ENCODE data around the gene PDE4A. TPM values are rescaled to one million over a fixed set of nuclear protein-coding genes. Genes with fewer than 3 reads are reported as not detected.
"Not testable (repeated sequence)": the region's sequence is repeated elsewhere in the genome, so short reads cannot be mapped to it uniquely, and the experiment has no call there.

Gene PDE4A
- 1.0 and 1.1 TPM in 2 replicates for total RNA-seq (2014; rRNA removed; shearing (Covaris generic))

DNA sequence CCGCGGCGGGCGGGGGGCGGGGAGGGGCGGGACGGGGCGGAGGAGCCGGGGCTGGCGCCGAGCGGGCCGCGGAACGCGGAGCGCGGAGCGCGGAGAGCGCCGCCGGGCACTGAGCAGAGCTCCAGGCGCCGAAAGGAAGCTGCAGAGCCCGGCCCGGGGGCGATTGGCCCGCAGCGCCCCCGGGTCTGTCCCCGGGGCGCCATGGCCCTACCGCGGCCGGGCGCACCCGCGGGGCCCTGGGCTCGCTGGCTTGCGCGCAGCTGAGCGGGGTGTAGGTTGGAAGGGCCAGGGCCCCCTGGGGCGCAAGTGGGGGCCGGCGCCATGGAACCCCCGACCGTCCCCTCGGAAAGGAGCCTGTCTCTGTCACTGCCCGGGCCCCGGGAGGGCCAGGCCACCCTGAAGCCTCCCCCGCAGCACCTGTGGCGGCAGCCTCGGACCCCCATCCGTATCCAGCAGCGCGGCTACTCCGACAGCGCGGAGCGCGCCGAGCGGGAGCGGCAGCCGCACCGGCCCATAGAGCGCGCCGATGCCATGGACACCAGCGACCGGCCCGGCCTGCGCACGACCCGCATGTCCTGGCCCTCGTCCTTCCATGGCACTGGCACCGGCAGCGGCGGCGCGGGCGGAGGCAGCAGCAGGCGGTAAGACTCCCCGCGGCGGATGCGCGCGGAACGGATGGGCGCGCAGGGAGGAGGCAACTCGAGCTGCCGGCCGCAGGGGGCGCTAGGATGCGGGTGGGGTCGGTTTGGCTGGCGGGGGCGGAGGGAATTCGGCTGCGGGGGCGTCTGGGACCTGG is at the start of gene PDE4A:
PDE4A (plus strand) TSS at position 95 of the 796 bp plus-strand sequence; CDS start at position 322, 227 bp downstream.
- DNase-seq (ENCODE audit: low spot score): no peak

DNA sequence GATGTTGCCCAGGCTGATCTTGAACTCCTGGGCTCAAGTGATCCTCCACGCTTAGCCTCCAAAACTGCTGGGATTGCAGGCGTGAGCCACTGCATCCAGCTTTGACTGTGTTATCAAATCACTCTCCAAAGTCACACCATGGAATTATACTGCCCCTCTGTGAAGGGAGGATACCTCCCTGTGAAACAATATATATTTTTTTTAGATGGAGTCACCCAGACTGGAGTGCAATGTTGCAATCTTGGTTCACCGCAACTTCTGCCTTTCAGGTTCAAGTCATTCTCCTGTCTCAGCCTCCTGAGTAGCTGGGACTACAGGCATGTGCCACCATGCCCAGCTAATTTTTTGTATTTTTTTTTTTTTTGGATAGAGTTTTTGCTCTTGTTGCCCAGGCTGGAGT is 47.6 kb upstream of the PDE4A start:
- DNase-seq (ENCODE audit: low spot score): no peak

DNA sequence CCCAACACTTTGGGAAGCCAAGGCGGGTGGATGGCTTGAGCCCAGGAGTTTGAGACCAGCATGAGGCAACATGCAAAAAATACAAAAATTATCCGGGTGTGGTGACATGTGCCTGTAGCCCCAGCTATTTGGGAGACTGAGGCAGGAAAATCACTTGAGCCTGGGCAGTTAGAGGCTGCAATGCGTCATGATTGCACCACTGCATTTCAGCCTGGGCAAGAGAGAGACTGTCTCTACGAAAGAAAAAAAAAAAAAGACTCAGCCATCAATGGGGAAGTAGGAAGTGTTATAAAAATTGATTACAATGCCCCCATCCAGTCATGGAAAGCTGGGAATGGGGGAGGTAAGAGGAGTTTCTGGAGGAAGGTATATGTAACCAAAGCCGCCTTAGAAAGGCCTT is 45.4 kb upstream of the PDE4A start:
- DNase-seq (ENCODE audit: low spot score): no peak

DNA sequence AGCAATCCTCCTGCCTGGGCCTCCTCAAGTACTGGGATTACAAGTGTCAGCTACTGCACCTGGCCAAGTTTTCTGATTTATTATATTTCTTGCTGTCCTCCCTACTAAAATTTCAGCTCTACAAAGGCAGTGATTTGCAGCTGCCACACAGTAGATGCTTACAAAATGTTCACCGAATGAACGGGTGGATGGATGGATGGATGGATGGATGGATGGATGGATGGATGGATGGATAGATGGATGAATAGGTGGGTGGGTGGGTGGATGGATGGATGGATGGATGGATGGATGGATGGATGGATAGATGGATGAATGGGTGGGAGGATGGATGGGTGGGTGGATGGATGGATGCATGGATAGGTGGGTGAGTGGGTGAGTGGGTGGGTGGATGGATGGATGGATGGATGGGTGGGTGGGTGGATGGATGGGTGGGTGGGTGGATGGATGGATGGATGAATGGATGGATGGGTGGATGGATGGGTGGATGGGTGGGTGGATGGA is 43.1 kb upstream of the PDE4A start:
- DNase-seq (ENCODE audit: low spot score): not testable (repeated sequence)

DNA sequence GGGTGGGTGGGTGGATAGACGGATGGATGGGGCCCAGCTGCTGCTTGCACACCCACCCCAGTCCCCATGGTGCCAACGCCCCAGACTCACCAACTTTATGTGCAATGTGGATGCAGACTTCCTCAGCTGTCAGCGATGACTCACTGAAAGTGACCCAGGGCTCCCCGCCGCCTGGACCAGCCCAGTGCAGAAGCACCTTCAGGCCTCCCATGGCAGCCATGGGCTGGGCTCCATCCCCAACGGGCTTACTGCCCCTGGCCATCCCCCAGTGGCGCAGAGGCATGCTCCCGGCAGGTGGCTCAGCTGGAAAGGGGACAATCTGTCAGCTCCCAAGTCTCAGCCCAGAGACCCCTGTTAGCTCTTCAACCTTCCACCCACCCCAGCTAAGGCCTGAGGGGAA is 42.2 kb upstream of the PDE4A start:
- DNase-seq (ENCODE audit: low spot score): no peak

DNA sequence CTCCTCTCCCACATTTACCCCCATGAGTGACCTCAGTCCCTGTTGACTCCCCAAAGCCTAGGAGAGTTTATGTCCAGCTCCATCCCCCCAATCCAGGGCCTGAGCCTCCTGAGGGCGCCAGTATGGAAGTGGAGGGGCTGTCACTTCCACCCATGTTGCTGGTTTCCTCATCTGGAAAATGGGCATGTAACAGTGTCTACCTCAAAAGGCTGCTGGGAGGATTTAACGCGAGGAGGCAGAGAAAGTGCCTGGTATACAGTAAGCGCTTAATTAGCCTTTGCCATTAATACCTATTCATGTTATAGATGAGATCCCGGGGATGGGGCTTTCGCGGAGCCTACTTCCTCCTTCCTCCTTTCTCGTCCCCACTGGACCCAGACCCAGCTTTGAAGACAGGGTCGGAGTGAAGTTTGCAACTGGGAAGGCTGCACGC is 40.4 kb upstream of the PDE4A start:
- no peak for DNase-seq (ENCODE audit: low spot score)

DNA sequence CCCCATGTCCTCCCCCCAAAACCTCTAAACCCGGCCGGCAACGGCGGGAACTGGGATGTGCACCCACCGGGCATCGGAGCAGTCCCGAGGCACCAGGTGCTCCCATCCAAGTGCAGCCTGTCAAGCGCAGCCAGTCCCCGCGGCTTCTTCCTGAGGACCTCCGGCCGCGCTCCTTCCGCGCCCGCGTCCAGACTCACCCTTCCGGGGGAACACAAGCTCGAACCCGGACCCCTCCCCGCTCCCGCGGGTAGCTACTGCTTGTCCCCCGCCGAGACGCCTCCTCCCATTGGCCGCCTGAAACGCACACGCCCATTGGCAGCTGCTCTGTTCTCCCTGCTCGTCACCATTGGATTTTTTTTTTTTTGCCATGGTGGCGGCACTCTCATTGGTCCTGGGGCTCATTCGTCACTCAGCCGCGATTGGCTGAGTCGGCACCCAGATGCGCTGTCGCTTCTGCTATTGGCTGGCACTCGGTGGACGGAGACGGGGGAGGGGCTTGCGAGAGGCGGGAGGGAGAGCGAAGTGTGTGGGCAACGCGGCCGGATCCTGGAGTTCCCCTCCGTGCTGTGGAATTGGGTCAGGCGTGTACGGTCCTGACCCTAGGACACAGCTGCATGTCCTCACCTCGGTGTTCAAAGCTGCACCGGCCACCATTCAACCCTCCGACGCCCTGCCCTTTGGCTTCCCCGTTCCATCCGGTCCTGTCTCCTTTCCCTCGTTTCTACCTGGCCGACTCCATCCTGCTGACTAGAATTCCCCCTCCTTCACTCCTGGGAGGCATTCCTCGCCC is 39.8 kb upstream of the PDE4A start, which contains the start of gene TYK2:
TYK2 (minus strand) TSS at position 260 of the 790 bp plus-strand sequence. CDS start 2,166 bp downstream, outside the sequence.
- DNase-seq (ENCODE audit: low spot score): peak; percentile 98

DNA sequence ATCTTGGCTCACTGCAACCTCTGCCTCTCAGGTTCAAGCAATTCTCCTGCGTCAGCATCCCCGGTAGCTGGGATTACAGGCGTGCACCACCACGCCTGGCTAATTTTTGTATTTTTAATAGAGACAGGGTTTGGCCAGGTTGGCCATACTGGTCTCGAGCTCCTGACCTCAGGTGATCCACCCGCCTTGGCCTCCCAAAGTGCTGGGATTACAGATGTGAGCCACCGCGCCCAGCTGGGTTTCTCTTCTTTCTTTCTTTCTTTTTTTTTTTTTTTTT is 37.2 kb upstream of the PDE4A start:
- DNase-seq (ENCODE audit: low spot score): not testable (repeated sequence)

DNA sequence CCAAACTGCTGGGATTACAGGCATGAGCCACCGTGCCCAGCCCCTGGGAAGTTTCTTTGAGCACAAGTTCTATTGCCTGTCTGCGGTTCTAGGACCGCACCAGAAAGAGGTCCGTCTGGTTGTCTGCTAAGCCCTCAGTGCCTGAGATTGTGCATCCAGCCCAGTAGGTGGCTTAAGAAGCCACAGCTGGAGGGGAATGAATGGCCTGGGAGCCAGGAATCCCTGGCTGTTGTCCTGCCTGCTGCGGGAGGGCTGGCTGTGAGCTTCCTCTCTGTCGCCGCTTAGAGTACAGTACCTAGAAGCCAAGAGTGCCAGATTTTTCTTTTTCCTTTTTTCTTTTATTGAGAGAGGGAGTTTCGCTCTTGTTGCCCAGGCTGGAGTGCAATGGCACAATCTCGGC is 35.8 kb upstream of the PDE4A start:
- no peak for DNase-seq (ENCODE audit: low spot score)

DNA sequence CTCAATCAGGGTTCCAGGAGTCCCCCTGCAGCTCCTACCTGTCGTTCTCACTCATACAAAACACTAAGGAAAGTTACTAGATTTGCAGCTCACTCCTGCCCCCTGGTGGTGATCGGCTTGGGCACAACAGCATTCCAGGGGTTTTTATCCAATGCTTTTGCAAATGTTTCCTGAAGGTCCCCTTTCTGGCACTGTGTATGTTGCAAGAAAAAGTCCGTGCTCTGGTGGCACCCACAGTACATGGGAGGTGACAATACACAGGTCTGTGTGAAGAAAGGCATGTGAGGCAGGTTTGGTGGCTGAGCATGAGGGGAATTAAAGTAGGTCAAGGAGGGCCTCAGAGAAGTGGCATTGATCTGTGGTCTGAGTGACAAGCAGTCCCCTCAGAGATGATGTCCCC is 31.4 kb upstream of the PDE4A start:
- peak; percentile 68 for DNase-seq (ENCODE audit: low spot score)

DNA sequence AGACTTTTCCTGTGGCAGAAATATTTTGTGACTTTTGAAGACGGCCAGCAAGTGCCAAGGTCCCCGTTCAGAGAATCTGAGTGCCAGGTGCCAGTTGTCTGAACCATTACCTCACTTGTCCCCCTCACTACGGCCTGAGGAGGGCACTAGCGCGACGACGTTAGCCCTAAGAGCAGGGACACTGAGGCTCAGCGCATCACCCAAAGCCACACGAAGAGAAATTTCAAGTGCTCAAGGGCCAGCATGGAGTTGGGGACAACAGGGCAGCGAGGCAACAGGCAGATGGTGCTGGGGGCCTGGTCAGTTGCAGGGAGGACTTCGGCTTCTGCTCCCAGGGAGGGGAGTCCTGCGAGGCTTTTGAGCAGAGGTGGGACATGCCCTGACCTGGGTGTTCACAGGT is 30.5 kb upstream of the PDE4A start:
- no peak for DNase-seq (ENCODE audit: low spot score)

DNA sequence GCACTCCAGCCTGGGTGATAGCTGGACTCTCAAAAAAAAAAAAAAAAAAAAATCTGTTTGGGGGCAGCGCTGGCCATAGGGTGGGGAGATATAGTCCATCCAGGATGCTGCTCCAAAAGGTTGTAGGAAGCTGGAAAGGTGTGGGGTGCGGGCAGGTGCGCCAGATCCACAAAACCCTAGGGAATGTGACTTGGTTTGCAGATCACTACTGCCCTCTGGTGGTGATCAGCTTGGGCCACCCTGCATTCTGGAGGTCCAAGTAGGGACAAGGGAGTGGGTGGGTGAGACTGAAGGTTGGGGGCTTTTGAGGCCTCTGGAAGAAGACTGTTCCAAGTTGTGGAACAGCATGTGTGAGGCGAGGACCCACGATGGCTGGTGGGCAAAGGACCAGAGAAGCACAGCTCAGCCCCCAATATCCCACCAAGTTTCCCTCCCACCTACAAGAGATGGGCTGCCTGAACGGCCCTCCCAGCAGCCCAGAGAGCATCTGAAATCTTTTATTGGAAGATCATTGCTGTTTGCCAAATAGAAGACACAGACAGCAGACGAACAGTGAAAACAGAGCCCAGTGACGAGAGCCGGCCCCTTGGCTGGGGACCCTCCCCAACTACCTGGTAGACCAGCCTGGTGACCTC is 29.6 kb upstream of the PDE4A start:
- DNase-seq (ENCODE audit: low spot score): peak; percentile 67

DNA sequence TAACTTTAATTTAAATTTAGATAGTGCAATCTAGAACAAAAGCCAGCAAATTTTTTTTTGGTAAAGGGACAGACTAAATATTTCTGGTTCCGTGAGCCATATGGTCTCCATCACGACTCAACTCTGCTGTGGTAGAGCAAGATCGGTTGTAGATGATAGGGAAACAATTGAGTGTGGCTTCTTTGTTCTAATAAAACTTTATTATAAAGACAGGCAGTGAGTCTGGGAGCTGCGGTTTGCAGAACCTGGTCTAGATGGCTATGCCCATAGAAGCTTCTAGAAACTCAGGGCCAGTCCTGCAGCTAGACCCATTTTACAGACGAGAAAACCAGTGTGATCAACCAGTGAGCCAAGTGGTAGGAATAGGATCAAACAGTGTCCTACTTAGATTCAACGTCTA is 28.2 kb upstream of the PDE4A start:
- no peak for DNase-seq (ENCODE audit: low spot score)

DNA sequence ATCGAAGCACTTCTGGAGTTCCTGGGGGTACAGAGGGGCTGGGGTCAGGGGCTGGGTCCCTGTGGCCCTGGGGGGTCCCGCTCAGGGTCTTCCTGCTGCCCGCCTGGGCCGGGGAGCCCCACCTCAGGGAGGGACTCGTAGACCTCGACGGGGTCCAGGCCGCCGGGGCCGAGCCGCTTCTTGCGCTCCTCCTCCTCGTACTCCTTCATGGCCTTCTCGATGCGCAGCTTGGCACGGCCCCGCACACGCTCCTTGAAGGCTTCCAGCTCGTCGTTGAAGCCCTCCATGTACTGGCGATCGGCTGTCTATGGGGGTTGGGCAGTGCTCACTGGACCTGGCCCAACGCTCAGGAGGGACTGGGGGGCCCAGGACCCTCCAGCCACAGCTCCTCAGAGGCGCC is 27.2 kb upstream of the PDE4A start:
- no peak for DNase-seq (ENCODE audit: low spot score)

DNA sequence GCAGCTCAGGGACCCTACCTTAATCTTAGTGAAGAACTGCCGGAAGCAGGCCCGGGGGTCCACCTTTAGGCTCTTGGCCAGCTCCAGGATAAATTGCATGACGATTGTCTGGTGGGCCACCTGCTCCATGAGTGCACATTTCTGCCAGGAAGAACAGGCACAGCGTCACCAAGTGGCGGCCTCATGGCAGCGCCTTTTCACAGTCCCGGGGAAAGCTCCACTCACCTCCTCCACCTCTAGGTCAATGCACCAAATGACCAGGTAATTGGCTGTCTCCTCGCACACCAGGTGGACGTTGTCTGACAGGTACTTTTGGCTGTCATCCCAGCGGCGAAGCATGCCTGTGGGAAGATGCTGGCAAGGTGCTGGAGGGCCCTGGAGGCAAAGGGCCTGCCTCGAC is 25.3 kb upstream of the PDE4A start:
- no peak for DNase-seq (ENCODE audit: low spot score)

DNA sequence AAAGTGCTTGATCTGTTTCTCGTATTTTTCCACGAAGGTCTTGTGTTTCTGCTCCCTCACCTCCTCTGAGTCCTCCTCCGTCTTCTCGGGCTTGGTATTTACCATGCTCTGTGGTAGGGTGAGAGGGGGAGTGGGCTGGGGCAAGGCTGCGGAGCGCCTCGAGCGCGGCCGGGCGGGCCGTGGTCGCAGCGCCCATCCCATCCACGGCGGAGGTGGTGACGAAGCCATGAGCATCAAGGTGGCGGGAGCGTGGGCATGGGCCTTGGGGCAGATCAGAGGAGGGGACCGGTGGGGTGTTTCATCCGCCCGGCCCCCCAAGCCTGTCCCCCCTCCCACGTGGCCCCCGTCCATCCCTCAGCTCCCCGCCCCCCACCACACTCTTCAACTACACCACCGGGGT is 24.9 kb upstream of the PDE4A start:
- no peak for DNase-seq (ENCODE audit: low spot score)

DNA sequence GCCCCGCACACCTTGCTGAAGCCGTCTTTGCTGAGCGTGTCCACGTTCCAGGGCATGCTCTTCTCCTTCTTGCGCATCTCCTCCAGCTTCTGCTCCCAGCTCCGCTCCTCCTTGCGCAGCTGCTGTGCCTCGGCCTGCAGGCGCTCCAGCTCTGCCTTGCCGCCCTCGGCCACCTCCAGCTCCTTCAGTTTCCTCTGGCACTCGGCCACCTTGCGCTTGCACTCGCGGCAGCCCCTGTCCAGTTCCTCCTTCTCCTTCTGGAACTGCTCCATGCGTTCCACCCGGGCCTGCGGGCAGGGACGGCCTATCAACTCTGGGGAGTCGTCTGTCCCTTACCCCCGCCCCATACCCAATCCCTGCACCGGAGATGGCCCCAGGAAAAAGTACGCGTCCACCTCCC is 24.4 kb upstream of the PDE4A start:
- no peak for DNase-seq (ENCODE audit: low spot score)

DNA sequence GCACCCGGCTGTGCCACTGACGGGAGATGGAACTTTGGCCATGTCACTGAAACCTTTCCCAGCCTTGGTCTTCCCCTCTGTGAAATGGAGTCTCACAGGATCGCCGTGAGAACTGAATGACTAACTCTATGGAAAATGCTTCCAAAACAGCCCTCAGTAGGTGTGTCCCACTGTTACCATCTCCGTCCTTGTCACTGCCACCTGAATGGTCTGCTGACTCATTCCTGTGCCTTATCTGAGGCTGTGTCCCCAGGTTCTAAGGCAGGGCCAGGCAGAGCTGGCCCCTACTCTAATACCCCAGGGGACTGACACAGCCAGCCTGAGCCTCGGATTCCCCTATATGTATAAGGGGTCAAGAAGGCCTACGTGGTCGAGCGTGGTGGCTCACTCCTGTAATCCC is 21.5 kb upstream of the PDE4A start:
- no peak for DNase-seq (ENCODE audit: low spot score)

DNA sequence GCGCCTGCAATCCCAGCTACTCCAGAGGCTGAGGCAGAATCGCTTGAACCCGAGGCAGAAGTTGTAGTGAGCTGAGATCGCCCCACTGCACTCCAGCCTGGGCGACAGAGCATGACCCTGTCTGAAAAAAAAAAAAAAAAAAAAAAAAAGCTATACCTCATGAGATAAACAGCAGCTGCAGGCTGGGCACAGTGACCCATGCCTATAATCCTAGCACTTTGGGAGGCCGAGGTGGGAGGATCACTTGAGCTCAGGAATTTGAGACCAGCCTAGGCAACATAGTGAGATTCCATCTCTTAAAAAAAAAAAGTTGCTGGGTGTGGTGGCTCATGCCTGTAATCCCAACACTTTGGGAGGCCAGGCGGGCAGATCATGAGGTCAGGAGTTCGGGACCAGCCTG is 21.0 kb upstream of the PDE4A start:
- DNase-seq (ENCODE audit: low spot score): not testable (repeated sequence)

DNA sequence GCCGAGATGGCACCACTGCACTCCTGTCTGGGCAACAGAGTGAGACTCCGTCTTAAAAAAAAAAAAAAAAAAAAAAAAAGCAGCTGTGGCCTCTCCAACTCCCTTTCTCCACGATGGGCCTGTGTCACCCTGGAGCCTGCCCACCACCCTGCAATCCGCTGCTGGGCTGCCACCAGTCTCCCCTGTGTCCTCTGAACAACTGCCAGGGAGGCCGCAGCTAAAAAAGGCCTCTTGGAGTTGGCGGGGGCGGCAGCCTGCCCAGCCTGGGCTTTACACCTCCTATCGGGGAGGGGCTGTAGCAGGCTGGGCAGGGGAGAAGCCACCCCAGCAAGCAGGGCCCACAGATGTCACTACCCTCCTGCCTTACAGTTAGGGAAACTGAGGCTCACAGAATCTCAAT is 20.5 kb upstream of the PDE4A start:
- no peak for DNase-seq (ENCODE audit: low spot score)

DNA sequence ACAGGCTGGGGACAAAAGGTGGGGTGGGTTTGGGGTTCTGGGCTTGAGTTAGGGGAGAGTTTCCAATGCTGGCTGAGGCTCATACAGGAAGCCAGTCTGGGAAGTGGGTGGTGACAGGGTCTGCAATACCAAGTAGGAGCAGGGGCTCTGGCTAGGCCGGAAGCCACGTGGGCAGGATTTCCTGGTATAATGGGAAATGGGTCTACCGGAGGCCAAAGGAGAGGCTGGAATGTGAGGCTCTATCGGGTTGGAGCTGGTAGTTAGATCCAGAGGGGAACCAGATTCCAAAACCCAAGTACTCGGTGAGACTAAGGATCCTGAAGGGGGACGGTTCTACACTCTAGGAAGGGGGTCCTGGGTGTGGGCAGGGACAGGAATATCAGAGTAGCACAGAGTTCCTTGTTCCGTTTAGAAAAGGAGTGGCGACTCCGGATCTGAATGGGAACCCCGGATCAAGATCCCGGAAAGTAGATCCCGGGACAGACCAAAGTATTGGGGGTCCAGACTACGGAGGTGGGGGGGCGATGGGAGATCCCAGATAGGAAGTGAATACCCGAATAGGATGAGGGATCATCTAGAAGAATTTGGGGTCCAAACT is 17.8 kb upstream of the PDE4A start:
- no peak for DNase-seq (ENCODE audit: low spot score)

Measured in H4 (cell line).